ENCODE results near the gene ATP2A1.
"Not testable (repeated sequence)": the region's sequence is repeated elsewhere in the genome, so short reads cannot be mapped to it uniquely, and the experiment has no call there.

ATP2A1 gene

GRCh38 chr16:28881565-28881964 lies 3.3 kb downstream of the ATP2A1 start:
- not testable (repeated sequence) for DNase-seq (ENCODE audit: low read depth in 2 of 2)

- DNase-seq (ENCODE audit: low read depth in 2 of 2), result no peak
Observed at GRCh38 chr16:28882551-28883160, 4.4 kb downstream of the ATP2A1 start.

- no peak for DNase-seq (ENCODE audit: low read depth in 2 of 2)
Observed at GRCh38 chr16:28883221-28883996, 5.1 kb downstream of the ATP2A1 start.

- DNase-seq (ENCODE audit: low read depth in 2 of 2), result no peak
Observed at GRCh38 chr16:28884045-28884444, 5.8 kb downstream of the ATP2A1 start.

- DNase-seq (ENCODE audit: low read depth in 2 of 2), result no peak
Observed at GRCh38 chr16:28886945-28887344, 8.7 kb downstream of the ATP2A1 start.

- DNase-seq (ENCODE audit: low read depth in 2 of 2), result not testable (repeated sequence)
Observed at GRCh38 chr16:28890355-28890754, 12.1 kb downstream of the ATP2A1 start.

GRCh38 chr16:28891964-28892890 lies 13.9 kb downstream of the ATP2A1 start:
- DNase-seq (ENCODE audit: low read depth in 2 of 2), result no peak

- DNase-seq (ENCODE audit: low read depth in 2 of 2), result no peak
Observed at GRCh38 chr16:28893291-28893690, 15.0 kb downstream of the ATP2A1 start.

GRCh38 chr16:28895609-28896008 lies 17.3 kb downstream of the ATP2A1 start:
- no peak for DNase-seq (ENCODE audit: low read depth in 2 of 2)

- DNase-seq (ENCODE audit: low read depth in 2 of 2), result no peak
Observed at GRCh38 chr16:28897826-28898225, 19.5 kb downstream of the ATP2A1 start.

GRCh38 chr16:28898266-28898665 lies 20.0 kb downstream of the ATP2A1 start:
- DNase-seq (ENCODE audit: low read depth in 2 of 2), result no peak

- no peak for DNase-seq (ENCODE audit: low read depth in 2 of 2)
Observed at GRCh38 chr16:28898942-28899341, 20.7 kb downstream of the ATP2A1 start.

- DNase-seq (ENCODE audit: low read depth in 2 of 2), result no peak
Observed at GRCh38 chr16:28899882-28900590, 21.7 kb downstream of the ATP2A1 start.

GRCh38 chr16:28900601-28901000 lies 22.3 kb downstream of the ATP2A1 start:
- DNase-seq (ENCODE audit: low read depth in 2 of 2), result no peak

GRCh38 chr16:28901862-28902261 lies 23.6 kb downstream of the ATP2A1 start:
- no peak for DNase-seq (ENCODE audit: low read depth in 2 of 2)

- DNase-seq (ENCODE audit: low read depth in 2 of 2), result no peak
Observed at GRCh38 chr16:28902909-28903308, 24.6 kb downstream of the ATP2A1 start.

GRCh38 chr16:28903344-28904042 lies 25.2 kb downstream of the ATP2A1 start:
- DNase-seq (ENCODE audit: low read depth in 2 of 2), result no peak

- DNase-seq (ENCODE audit: low read depth in 2 of 2), result no peak
Observed at GRCh38 chr16:28904363-28904762, 26.1 kb downstream of the ATP2A1 start.

- no peak for DNase-seq (ENCODE audit: low read depth in 2 of 2)
Observed at GRCh38 chr16:28904828-28905227, 26.5 kb downstream of the ATP2A1 start.

GRCh38 chr16:28905229-28905754 lies 27.0 kb downstream of the ATP2A1 start:
- DNase-seq (ENCODE audit: low read depth in 2 of 2), result no peak
